ENCODE data around the gene SKA1.
"Not testable (repeated sequence)": the region's sequence is repeated elsewhere in the genome, so short reads cannot be mapped to it uniquely, and the experiment has no call there.

SKA1 gene

GRCh38 chr18:50432915-50433314 lies 58.1 kb downstream of the SKA1 start:
- no peak for DNase-seq

- not testable (repeated sequence) for DNase-seq
Observed at GRCh38 chr18:50436742-50437141, 61.9 kb downstream of the SKA1 start.

GRCh38 chr18:50439460-50440015 lies 64.7 kb downstream of the SKA1 start:
- no peak for DNase-seq

GRCh38 chr18:50441016-50441415 lies 66.2 kb downstream of the SKA1 start:
- DNase-seq: no peak

- DNase-seq: no peak
Observed at GRCh38 chr18:50441501-50441900, 66.7 kb downstream of the SKA1 start.

Data from NCI-H1105 treated with DMSO at 0.1 percent for 48 hours (cell line).